ENCODE measurements around the gene ARMCX2. TPM values are rescaled to one million over a fixed set of nuclear protein-coding genes. Genes with fewer than 3 reads are reported as not detected.
"Not testable (repeated sequence)": the region's sequence is repeated elsewhere in the genome, so short reads cannot be mapped to it uniquely, and the experiment has no call there.

ARMCX2 gene
- total RNA-seq, 1 donor from 2014 or later: 86.1 TPM

DNA sequence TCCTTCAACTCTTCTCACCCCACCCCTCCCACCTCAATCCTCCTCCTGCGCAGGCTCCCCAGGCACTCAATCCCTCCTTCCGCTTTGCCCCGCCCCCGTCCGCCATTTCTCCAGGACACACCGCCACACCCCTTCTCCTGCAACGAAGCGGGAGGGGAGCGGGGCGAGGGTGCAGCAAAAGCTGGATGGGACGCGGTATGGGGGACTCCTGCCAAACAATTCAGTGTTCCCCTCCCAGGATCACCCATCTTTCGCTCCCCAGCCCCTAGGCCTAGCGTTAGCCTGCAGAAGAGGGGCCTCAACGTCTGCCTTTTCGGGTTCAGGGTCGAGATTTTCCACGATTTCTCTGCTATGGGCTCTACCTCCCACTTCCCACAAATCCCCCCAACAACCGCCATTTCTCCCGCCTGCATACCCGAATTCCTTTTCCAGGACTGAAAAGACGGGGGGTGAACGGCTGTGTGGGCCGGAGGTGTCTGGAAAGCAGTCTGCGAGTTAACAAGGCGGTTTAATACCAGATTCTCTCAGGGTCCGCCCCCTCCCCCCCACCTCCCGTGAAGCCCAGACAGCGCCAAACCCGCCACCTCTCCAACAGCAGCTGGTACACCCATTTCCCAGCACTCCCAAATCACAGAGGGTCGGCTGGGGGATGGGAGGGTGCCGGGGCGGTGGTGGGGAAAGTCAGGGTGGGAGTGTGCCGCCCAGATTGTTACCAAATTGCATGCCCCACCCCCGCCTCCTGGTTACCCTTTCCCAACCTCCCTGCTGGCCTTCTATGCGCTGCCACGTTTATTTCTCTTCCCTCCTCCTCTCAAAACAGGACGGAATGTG is 774 bp downstream of the ARMCX2 start:
- Mint-ChIP-seq H3K4me1 (ENCODE audit: unreplicated experiment) (no peaks in the 10 kb centered on the region), H3K27me3 (no peaks in the 10 kb centered on the region), H3K4me3 (peak overlapping the region; percentile 89), H3K27ac (no peak overlapping the region), H3K9me3 (no peaks in the 10 kb centered on the region), H3K36me3 (no peaks in the 10 kb centered on the region)
- DNase-seq (ENCODE audit: extremely low spot score, unreplicated experiment): no peak
- no peak for TF ChIP-seq CTCF (conservative IDR thresholded peaks at IDR 0.05)

DNA sequence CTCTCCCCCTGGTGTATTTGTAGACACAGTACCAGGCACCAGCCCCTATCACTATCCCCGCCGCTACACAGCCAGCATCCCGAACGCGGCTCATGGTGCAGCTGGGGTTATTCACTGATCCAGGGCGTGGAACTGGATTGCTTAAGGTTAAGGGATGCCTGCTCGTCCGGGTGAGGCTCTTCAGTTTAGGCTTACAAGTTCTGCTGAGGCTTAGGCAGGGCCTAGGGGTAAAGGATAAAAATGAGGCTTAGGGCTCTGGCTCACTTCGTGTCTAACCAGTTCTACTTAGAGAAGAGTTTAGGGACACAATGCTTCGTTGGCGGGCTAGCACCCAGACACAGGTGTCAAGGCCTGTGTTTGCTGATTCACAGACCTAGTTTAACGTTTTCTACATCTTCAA is 2.2 kb downstream of the ARMCX2 start:
- H3K27me3 Mint-ChIP-seq: no peaks in the 10 kb centered on the region
- TF ChIP-seq CTCF (conservative IDR thresholded peaks at IDR 0.05): no peak
- no peaks in the 10 kb centered on the region for H3K36me3 Mint-ChIP-seq
- no peak for DNase-seq (ENCODE audit: extremely low spot score, unreplicated experiment)
- no peaks in the 10 kb centered on the region for H3K9me3 Mint-ChIP-seq
- no peak overlapping the region for H3K27ac Mint-ChIP-seq
- H3K4me3 Mint-ChIP-seq: no peak overlapping the region
- H3K4me1 Mint-ChIP-seq (ENCODE audit: unreplicated experiment): no peaks in the 10 kb centered on the region

DNA sequence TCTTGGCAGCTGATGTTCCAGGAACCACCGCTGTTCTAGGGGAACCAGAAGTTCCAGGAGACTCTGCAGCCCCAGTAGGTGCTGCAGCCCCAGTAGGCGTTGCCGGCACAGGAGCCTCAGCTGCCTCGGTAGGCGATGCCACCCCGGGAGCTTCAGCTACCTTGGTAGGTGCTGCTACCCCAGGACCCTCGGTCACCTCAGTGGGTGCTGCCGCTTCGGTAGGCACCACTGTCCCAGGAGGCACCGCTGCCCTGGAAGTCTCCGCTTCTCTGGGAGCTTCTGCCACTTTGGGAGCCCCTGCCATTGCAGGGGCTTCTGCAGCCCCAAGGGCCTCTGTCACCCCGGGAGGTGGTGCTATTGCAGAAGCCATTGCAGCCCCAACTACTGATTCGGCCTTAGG is 2.8 kb downstream of the ARMCX2 start:
- H3K27ac Mint-ChIP-seq: no peak overlapping the region
- no peak overlapping the region for H3K4me3 Mint-ChIP-seq
- no peaks in the 10 kb centered on the region for H3K9me3 Mint-ChIP-seq
- no peak for DNase-seq (ENCODE audit: extremely low spot score, unreplicated experiment)
- no peaks in the 10 kb centered on the region for H3K4me1 Mint-ChIP-seq (ENCODE audit: unreplicated experiment)
- H3K36me3 Mint-ChIP-seq: no peaks in the 10 kb centered on the region
- H3K27me3 Mint-ChIP-seq: no peaks in the 10 kb centered on the region
- TF ChIP-seq CTCF (conservative IDR thresholded peaks at IDR 0.05): no peak

DNA sequence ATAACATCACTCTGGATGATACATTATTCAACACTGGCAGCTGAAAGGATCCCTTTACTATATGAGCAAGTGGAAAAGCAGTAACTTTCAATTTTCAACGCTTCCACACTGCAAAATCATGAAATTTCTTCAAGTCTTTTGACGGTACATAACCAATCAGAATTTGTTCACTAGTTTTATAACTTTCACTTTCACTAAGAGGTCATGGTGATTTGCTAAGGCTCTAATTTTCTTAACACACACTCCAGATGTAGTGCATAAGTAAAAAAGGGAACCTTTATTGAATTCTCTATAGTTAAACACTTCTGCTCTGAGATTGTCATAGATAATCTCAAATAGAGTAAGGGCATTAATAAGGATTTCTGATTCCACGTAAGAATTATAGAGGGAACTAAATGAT is 4.1 kb downstream of the ARMCX2 start:
- Mint-ChIP-seq H3K27me3 (no peaks in the 10 kb centered on the region), H3K27ac (no peak overlapping the region), H3K9me3 (no peaks in the 10 kb centered on the region), H3K4me3 (no peak overlapping the region), H3K4me1 (ENCODE audit: unreplicated experiment) (no peaks in the 10 kb centered on the region), H3K36me3 (no peaks in the 10 kb centered on the region)
- TF ChIP-seq CTCF (conservative IDR thresholded peaks at IDR 0.05): no peak
- no peak for DNase-seq (ENCODE audit: extremely low spot score, unreplicated experiment)

DNA sequence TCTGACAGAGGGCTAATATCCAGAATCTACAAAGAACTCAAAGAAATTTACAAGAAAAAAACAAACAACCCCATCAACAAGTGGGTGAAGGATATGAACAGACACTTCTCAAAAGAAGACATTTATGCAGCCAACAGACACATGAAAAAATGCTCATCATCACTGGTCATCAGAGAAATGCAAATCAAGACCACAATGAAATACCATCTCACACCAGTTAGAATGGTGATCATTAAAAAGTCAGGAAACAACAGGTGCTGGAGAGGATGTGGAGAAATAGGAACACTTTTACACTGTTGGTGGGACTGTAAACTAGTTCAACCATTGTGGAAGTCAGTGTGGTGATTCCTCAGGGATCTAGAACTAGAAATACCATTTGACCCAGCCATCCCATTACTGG is 11.9 kb downstream of the ARMCX2 start:
- H3K27me3 Mint-ChIP-seq; H3K36me3 Mint-ChIP-seq; H3K4me1 Mint-ChIP-seq (ENCODE audit: unreplicated experiment); H3K27ac Mint-ChIP-seq; H3K4me3 Mint-ChIP-seq; H3K9me3 Mint-ChIP-seq; DNase-seq (ENCODE audit: extremely low spot score, unreplicated experiment): not testable (repeated sequence)

- no peak for DNase-seq (ENCODE audit: extremely low spot score, unreplicated experiment)
- no peak for TF ChIP-seq CTCF (conservative IDR thresholded peaks at IDR 0.05)
- no peaks in the 10 kb centered on the region for H3K27me3 Mint-ChIP-seq
- H3K4me3 Mint-ChIP-seq: no peak overlapping the region
- H3K27ac Mint-ChIP-seq: no peak overlapping the region
- no peaks in the 10 kb centered on the region for H3K4me1 Mint-ChIP-seq (ENCODE audit: unreplicated experiment)
- H3K36me3 Mint-ChIP-seq: no peaks in the 10 kb centered on the region
- H3K9me3 Mint-ChIP-seq: no peaks in the 10 kb centered on the region
Observed at GRCh38 chrX:101642093-101642492, 17.6 kb downstream of the ARMCX2 start.

Data from type B pancreatic cell (in vitro differentiated cells).